Body of pancreas (tissue), 4 donors: ENCODE measurements around the gene COLEC12. TPM values are rescaled to one million over a fixed set of nuclear protein-coding genes. Genes with fewer than 3 reads are reported as not detected.

Source experiments
- ATAC-seq: fragments of 150-250 bp; one replicate; pipeline ENCODE4 v1.9.1; 2016
- DNase-seq, 4 donors: peaks; one replicate each; pipeline ENCODE4 v3.0.0-alpha.2; 2019
- H3K27ac ChIP-seq, 4 donors: fragments of 200-600 bp; sonication (generic); 1 replicate in 3 of 4; 2 replicates in 1 of 4; pipeline versions ENCODE4 v1.5.1 to v1.6.1; 2016 to 2019; ENCODE audit warnings: mild to moderate bottlenecking in 1 of 4, mixed read lengths in 1 of 4, moderate library complexity in 1 of 4
- H3K27me3 ChIP-seq, 2 donors: fragments of 200-600 bp; sonication (generic); one replicate each; pipeline ENCODE4 v1.6.0; 2016; ENCODE audit warnings: mild to moderate bottlenecking in 1 of 2
- H3K36me3 ChIP-seq, 2 donors: fragments of 200-600 bp; sonication (generic); replicated peaks in 1 of 2; 2 replicates each; pipeline ENCODE4 v1.5.1; 2016; ENCODE audit warnings: low read depth in 2 of 2; ENCODE audit not compliant: insufficient read depth in 1 of 2
- H3K4me1 ChIP-seq: fragments of 200-600 bp; sonication (generic); one replicate; pipeline ENCODE4 v1.6.0; 2016
- H3K4me3 ChIP-seq, 2 donors: fragments of 200-600 bp; sonication (generic); 1 replicate in 1 of 2; 2 replicates in 1 of 2; pipeline ENCODE4 v1.5.1; 2016 to 2019
- H3K9me3 ChIP-seq, 3 donors: fragments of 200-600 bp; sonication (generic); 1 replicate in 2 of 3; 2 replicates in 1 of 3; pipeline ENCODE4 v1.5.1; 2016
- POLR2A ChIP-seq, 3 donors: fragments of 450-650 bp; IDR thresholded peaks; one replicate each; pipeline ENCODE4 v1.6.1; 2016; ENCODE audit warnings: antibody characterized with exemption in 3 of 3, mild to moderate bottlenecking in 2 of 3
- WGBS, 2 donors: methylation state at CpG; one replicate each; pipeline ENCODE4 v1.1.5; 2017; 5-methylcytosine and 5-hydroxymethylcytosine counted together
- intact Hi-C: fragments of 100-400 bp; cut with DNase I; formaldehyde crosslinking; loops from one replicate; pipeline ENCODE4 v1.15.1; 2023
- total RNA-seq, 2 donors: library from RNA; depleted of rRNA; stranded (reverse); fragments of >200 nt; gene quantifications; one replicate each; pipeline ENCODE4 v1.1.0, GENCODE V29; 2016
- TF ChIP-seq, protein P1 (sequence below), 7 experiments: fragments of 450-650 bp in 4 of 7; fragments of 200-600 bp in 3 of 7; sonication (generic) in 3 of 7; IDR thresholded peaks; one replicate each; pipeline ENCODE4 v1.5.1; 2016 to 2019; ENCODE audit warnings: antibody characterized with exemption in 7 of 7

Gene COLEC12
- total RNA-seq, 2 donors from 2014 or later, result 3.6 to 4.2 TPM

DNA sequence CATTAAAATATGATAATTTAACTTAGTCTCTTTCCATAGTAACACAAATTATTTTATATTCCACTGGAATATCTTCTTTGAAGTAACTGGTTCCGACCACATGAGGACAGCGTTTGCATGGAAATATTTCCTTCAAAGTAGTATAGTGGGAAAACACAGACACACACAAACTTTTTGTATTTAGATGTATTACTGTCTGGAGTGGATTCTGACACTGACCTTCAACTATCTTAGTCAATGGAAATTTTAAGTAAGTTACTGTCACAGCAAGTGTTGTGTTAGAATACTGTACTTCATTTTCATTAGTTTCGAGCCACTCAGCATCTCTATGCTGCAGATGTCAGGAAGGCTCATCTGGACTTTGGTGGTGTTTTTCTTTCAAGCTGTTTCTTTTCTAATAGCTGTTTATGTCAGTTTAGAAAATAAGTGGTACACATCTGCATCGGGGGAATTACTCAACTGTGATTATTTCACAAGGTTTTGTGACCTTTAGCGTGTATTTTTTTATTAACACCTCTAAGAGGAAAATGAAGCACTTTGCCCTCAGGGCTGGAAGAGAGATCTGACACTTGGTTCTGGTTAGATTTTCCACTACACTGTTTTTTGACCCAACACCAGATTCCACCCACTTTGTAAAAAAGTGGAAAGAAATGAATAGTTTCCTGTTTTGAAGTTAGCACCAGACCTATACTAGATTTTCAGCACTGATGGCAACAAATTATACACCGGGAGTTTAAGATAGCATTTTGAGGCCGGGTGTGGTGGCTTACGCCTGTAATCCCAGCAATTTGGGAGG, 213.8 kb downstream of the COLEC12 start:
- no peak overlapping the region for H3K4me3 ChIP-seq
- DNase-seq (peak in 1 of 4 donors; percentile 17), ATAC-seq (no peak)
- 53 to 54% methylated on average over 8 of the region's 8 CpGs for WGBS, 2 donors
- H3K27me3 ChIP-seq, result no peaks in the 10 kb centered on the region
- intact Hi-C loops, result no loop called here
- no peaks in the 10 kb centered on the region for H3K4me1 ChIP-seq
- H3K9me3 ChIP-seq, result no peaks in the 10 kb centered on the region
- no peaks in the 10 kb centered on the region for H3K36me3 ChIP-seq
- no peak for TF ChIP-seq POLR2A (IDR thresholded peaks at IDR 0.05)
- TF ChIP-seq, protein P1, sequence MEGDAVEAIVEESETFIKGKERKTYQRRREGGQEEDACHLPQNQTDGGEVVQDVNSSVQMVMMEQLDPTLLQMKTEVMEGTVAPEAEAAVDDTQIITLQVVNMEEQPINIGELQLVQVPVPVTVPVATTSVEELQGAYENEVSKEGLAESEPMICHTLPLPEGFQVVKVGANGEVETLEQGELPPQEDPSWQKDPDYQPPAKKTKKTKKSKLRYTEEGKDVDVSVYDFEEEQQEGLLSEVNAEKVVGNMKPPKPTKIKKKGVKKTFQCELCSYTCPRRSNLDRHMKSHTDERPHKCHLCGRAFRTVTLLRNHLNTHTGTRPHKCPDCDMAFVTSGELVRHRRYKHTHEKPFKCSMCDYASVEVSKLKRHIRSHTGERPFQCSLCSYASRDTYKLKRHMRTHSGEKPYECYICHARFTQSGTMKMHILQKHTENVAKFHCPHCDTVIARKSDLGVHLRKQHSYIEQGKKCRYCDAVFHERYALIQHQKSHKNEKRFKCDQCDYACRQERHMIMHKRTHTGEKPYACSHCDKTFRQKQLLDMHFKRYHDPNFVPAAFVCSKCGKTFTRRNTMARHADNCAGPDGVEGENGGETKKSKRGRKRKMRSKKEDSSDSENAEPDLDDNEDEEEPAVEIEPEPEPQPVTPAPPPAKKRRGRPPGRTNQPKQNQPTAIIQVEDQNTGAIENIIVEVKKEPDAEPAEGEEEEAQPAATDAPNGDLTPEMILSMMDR (IDR thresholded peaks at IDR 0.05), result peak in 6 of 7 experiments; percentile 28 to 69 (median 68)
- H3K27ac ChIP-seq, result no peak overlapping the region

DNA sequence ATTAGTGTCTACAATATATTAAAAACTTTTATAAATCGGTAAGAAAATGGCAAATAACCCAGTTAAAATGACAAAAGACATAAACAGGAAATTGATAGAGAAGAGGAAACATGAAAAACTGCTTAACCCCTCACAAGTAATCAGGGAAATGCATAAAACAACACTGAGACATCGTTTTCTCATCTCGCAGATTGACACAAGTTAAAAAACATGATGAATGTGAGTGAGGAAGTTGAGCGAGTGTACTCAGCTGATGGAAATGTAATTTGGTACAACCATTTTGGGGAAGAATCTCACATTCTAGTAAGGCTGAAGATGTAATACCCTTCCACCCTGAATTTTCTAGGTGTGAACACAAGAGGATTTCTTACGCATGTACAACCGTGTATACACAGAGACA, 214.7 kb downstream of the COLEC12 start:
- WGBS, 2 donors, result 71 to 75% methylated on average over 6 of the region's 6 CpGs
- Histone ChIP-seq H3K4me1 (no peaks in the 10 kb centered on the region), H3K4me3 (no peak overlapping the region), H3K27me3 (no peaks in the 10 kb centered on the region), H3K27ac (no peak overlapping the region), H3K9me3 (no peaks in the 10 kb centered on the region), H3K36me3 (no peaks in the 10 kb centered on the region)
- DNase-seq (no peak), ATAC-seq (no peak)
- TF ChIP-seq, protein P1 (IDR thresholded peaks at IDR 0.05), result no peak
- no peak for TF ChIP-seq POLR2A (IDR thresholded peaks at IDR 0.05)
- intact Hi-C loops, result no loop called here

DNA sequence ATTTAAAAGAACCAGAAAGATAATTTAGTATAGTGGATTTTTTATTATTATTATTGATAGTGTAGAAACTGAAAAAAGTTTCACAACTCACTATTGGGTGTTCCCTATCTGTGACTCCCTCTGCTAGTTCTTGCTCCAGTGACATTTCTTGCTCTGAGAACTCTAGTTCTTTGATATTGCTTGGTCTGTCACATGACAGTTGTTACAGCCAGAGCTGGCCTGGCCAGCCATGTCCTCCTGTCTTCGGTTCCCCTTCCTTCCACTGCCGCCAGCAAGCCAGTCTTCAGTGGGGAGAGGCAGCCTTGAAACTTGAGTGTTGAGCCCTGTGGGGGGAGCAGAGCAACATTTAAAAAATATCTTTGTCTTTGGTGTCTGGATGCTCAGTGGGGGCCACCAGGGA, 225.0 kb downstream of the COLEC12 start:
- WGBS, 2 donors, result 79 to 91% methylated on average over 2 of the region's 2 CpGs
- no peak for DNase-seq

DNA sequence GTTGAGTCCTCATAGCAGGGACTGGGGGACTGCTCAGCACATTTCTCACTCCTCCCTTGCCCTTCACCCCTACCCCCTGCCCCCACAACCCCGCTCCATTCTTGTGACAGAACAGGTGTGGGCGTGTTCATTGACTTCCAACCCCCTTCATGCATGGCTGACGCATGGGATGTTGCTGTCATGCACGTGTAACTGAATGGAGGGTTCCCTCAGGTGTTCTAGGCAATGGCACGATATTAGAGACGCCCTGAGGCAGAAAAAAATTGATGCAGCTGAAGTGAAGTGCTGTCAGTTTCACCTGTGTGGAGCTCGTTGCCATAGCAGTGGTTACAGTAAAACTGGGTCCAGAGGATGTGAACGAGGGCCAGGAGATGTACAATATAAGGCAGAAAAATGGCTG, 226.2 kb downstream of the COLEC12 start:
- Histone ChIP-seq H3K36me3 (no peaks in the 10 kb centered on the region), H3K9me3 (no peaks in the 10 kb centered on the region), H3K4me3 (no peak overlapping the region), H3K27ac (no peak overlapping the region), H3K4me1 (peaks cover 4% of the 10 kb centered on the region), H3K27me3 (peaks cover 0 to 3% of the 10 kb centered on the region in 2 donors)
- DNase-seq (no peak), ATAC-seq (no peak)
- intact Hi-C loops, result no loop called here
- 62 to 76% methylated on average over 8 of the region's 8 CpGs for WGBS, 2 donors
- no peak for TF ChIP-seq POLR2A (IDR thresholded peaks at IDR 0.05)
- TF ChIP-seq, protein P1 (IDR thresholded peaks at IDR 0.05), result no peak

More for the DNA sequence above, 225.0 kb downstream of the COLEC12 start:
- Histone ChIP-seq H3K27ac (no peak overlapping the region), H3K27me3 (peaks cover 0 to 3% of the 10 kb centered on the region in 2 donors), H3K36me3 (no peaks in the 10 kb centered on the region), H3K4me3 (no peak overlapping the region), H3K4me1 (no peaks in the 10 kb centered on the region), H3K9me3 (no peaks in the 10 kb centered on the region)
- no peak for ATAC-seq
- intact Hi-C loops, result no loop called here
- TF ChIP-seq, protein P1 (IDR thresholded peaks at IDR 0.05), result no peak
- TF ChIP-seq POLR2A (IDR thresholded peaks at IDR 0.05), result no peak

DNA sequence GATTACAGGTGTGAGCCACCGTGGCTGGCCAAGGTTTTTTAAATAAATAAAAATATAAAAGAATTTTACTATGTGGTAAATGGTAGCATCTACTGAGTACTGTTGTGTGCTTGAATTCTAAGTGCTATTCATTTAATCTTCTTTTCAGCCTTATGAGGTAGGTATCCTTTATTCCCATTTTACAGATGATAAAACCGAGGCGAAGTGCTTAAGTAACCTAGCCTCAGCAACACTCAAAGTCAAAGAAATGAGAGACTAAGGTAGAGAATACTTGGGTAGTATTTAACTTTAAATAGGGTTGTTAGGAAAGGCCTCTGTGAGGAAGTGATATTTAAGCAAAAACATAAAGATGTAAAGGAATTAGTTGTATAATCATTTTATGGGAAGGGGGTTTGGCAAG, 227.0 kb downstream of the COLEC12 start:
- Histone ChIP-seq H3K27ac (no peak overlapping the region), H3K4me3 (no peak overlapping the region), H3K27me3 (peaks cover 0 to 3% of the 10 kb centered on the region in 2 donors), H3K9me3 (no peaks in the 10 kb centered on the region), H3K36me3 (no peaks in the 10 kb centered on the region), H3K4me1 (peaks cover 11% of the 10 kb centered on the region)
- TF ChIP-seq, protein P1 (IDR thresholded peaks at IDR 0.05), result no peak
- no peak for TF ChIP-seq POLR2A (IDR thresholded peaks at IDR 0.05)
- WGBS, 2 donors, result 93 to 95% methylated on average over 3 of the region's 3 CpGs
- intact Hi-C loops, result no loop called here
- no peak for DNase-seq
- no peak for ATAC-seq
